ENCODE measurements around the gene ATXN10.
"Not testable (repeated sequence)": the region's sequence is repeated elsewhere in the genome, so short reads cannot be mapped to it uniquely, and the experiment has no call there.

The ATXN10 gene

DNA sequence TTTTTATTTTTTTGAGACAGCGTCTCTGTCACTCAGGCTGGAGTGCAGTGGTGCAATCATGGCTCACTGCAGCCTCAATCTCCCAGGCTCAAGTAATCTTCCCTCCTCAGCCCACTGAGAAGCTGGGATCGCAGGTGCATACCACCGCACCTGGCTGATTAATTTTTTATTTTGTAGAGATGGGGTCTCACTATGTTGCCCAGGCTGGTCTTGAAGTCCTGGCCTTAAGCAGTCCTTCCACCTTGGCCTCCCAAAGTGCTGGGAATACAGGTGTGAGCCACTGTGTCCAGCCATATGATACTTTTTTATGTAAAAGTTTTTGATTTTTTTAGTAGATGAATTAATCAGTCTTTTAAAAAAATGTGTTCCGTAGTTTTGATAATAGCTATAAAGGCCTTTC lies 42.8 kb downstream of the ATXN10 start:
- DNase-seq: not testable (repeated sequence)

DNA sequence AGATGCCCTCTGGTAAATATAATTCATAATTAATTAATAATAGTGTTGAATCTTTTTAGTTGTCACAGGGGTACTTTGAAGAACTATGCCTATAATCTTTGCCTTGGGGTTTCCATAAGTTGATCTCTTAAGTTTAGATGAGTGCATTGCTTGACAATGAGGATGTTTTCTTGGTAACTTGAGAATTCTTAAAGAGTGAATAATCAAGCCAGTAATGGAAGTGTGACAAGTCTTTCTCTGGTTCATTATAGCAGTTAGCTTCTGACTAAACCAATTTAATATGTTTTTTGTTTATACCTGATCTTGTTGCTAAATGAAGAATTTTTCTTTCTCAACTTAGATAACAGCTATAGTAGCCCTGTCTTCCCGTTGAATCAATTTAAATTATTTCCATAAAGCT lies 46.2 kb downstream of the ATXN10 start:
- no peak for DNase-seq

DNA sequence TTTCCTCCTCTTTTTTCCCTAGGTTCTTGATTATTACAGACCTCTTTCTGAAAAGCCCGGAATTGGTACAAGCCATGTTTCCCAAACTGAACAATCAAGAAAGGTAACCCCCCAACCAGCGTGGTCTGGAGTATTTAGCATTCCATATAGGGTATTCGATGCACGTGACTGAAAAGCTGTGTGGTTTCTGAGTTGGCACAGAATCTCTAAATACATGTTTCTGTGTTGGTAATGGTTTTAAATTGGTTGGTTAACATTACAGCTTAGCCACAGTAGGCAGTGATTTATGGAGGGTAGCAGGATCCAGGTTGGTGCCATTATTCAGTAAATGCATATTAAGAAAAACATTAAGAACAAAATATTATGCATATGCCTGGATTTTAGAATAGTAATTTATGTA lies 46.8 kb downstream of the ATXN10 start:
- DNase-seq: no peak

DNA sequence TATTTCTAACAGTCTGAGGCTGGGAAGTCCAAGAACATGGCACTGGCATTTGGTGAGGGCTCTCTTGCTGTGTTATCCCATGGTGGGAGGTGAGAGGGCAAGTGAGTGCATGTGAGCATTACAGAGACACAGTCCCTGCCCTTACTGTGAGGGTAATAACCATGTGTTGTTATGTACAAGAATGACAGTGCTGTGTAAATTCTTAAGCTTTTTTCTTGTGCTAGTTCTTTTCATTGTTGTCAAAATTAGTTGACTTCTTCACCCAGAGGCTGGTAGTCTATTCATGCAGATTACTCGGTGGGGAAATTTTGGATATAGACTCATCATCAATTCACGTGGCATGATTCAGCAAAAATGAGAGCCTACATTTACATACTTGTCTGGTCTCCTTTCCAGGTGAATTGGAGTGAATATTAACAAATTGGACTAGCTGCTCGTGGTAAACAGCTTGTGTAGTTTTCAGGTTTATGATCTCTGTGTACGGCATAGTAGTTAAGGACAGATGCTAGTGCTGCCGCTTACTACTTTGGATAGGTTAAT lies 49.3 kb downstream of the ATXN10 start:
- no peak for DNase-seq

GRCh38 chr22:45722006-45722405 lies 50.4 kb downstream of the ATXN10 start:
- DNase-seq: no peak

GRCh38 chr22:45726081-45726480 lies 54.4 kb downstream of the ATXN10 start:
- no peak for DNase-seq

DNA sequence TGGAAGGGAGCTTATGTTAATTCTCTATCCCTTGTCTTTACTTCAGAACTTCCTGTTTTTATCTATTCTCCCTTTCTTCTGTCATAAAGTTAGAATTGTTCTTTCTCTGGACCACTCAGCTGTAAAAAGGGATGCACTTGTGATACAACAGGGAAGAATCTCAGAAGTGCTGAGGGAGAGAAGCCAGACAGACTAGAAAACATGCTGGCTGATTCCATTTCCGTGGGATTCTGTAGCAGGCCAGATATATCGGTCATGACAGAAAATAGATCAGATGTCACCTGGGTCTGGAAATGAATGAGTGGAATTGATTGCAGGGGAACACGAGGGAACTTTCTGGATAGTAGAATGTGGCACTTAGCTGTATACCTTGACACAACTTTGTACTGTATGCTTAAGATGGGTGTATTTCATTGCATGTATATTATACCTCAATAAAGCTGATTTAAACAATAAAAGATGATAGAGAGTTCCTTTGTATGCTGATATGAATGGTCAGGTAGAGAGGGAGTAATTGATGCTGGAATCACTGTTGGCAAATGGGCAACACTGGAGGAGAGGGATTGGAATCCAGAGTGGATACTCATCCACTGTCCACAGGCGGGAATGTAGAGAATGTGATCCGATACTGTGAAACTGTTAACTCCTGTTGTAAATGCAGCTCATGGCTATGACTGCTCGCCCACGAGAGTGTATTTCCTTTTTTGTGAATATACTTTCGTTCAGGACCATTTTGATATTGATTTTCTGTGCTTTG lies 59.6 kb downstream of the ATXN10 start:
- no peak for DNase-seq

DNA sequence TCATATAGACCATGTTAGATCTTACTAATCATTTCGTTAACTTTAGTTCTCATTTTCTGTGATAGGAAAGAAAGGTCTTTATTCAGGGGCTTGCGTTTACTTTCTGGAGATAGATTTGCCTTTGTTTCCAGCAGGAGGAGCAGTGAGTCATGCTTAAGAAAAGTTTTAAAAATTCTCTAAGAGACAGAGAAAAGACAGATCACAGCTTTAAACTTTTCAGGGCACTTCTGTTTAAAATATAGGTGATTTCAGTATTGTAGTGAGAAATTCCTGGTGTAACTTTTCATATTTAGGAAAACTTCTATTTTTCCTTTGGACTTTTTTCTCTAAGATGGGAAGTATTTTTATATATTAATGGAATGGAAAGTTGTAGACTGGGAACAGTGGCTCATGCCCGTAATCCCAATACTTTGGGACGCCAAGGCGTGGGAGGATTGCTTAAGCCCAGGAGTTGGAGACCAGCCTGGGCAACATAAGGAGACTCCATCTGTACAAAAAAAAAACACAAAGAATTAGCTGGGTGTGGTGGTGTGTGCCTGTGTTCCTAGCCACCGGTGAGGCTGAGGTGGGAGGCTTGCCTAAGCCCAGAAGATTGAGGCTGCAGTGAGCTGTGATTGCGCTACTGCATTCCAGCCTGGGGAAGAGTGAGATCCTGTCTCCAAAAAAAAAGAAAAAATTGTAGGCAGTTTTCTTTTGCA lies 60.3 kb downstream of the ATXN10 start:
- DNase-seq: no peak

DNA sequence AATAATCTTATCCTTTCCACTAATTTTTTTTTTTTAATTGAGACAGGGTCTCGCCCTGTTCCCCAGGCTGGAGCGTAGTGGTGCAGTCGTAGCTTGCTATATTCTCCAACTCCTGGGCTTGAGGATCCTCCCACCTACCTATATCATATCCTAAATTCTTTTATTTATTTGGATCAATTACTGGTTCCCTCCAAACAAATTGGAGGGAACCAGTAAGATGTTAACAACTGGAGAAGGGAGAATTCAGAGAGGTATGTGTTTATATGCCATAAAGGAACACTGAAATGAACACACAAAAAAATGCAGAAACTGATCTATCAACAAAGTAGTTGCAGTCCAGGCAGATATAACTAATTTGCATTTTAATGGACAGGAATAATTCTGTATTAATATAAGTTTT lies 63.6 kb downstream of the ATXN10 start:
- DNase-seq: no peak

DNA sequence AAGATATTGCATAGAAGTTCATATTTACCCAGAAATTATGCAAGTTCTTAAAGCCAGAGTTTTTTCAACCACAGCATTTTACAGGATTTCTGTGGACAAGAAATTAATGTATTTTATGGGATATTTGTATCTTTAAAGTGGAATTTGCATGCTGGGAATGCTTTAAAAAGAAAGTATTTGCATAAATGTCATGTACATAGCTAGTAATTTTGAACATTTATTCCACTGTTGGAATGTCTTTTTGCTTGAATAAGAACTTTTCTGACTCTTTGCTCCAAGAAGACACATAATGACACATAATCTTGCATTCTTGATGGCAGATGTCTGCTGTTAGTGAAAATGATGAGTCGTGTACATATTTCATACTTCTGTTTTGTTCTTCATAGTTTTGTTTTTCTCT lies 66.6 kb downstream of the ATXN10 start:
- DNase-seq: no peak

DNA sequence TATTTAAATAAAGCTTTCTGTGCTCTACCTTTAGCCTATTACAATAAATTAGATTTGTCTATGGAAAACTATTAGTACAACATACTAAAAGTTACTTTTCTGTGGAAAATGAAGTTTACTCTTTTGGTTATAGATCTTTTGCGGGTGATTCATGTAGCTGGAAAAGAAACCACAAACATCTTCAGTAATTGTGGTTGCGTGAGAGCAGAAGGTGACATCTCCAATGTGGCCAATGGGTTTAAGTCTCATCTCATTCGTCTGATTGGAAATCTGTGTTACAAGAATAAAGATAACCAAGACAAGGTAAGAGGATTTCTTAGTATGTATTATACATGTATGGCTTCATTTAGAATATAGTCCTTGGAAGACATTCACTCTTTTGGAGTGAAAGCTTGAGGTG lies 68.6 kb downstream of the ATXN10 start:
- no peak for DNase-seq

DNA sequence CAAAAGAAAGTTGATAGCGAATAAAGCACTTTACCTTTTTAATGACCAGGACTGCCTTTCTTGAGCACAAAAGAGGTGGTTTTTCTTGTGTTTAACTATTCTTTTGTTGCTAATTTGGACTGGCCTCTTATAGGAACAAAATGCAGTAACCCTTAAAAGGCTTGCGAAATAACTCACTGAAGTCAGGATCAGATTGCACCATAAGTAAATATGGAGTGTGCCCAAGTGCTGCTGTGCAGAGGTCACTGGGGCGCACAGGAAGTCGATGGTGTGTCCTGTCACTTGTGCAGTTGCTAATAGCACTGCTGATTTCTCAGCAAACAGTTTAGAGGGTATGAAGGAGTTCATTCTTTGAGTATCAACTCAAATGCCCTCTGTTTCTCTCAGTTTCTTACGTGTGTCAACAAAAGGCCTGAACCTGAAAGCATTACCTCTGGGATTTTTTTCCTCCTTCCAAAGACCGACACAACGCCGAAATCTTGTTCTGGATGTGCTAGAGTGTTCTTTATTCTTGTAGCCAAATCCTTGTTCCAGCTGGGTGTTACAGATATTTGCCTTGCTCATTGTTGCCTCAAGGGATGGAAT lies 71.3 kb downstream of the ATXN10 start:
- no peak for DNase-seq

DNA sequence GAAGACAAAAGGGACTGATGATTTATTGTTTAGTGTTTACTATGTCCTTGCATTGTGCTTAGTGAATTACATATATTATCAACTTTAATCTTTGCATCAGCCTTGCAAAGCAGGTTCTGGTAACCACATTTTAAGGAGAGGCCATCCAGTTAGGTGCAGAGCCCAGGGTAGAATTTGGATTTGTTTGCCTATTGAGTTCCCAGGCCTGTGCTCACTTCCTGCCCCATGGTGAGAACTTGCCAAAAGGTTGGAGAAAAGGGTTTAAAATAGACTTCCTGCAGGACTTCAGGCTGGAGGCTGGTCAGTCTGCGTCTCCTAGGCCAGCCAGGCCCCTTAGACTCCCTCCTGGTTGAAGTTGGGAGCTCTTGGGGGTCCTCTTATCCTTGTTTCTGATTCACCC lies 72.1 kb downstream of the ATXN10 start:
- no peak for DNase-seq

GRCh38 chr22:45744442-45744841 lies 72.8 kb downstream of the ATXN10 start:
- no peak for DNase-seq

DNA sequence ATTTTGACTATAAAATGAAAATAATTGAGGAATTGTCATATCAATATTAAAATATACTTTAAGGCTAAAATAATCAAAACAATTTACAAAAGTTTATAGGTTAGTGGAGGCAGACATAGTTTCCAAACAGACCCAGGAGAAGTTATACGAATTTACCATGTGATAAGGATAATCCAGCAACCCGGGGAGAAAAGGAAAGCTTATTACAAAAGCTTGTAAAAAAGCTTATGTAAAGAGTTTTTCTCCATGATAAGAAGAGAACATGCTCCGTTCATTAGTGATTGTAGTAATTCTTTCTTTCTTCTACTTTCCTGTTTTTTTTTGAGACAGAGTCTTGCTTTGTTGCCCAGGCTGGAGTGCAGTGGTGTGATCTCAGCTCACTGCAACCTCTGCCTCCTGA lies 79.0 kb downstream of the ATXN10 start:
- no peak for DNase-seq

- DNase-seq: no peak
Observed at GRCh38 chr22:45752036-45752435, 80.4 kb downstream of the ATXN10 start.

GRCh38 chr22:45754822-45755221 lies 83.2 kb downstream of the ATXN10 start:
- no peak for DNase-seq

DNA sequence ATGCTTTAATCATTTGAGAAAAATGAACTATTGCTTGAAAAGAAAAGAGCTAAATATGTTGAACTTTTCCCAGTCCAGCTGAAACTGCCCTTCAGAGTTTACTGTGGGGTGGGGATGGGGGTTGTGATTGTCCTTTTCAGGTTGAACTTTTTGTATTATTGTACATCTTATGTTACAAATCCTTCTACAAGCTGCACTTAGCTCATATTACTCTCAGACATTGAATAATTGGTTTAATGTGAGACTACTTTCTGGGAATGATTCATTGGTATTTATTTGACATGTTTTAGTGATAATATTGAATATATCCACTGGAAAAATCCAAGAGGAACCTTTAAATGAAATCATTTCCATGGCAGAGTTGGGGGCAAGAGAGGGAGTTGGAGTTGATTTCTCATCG lies 84.9 kb downstream of the ATXN10 start:
- DNase-seq: no peak

DNA sequence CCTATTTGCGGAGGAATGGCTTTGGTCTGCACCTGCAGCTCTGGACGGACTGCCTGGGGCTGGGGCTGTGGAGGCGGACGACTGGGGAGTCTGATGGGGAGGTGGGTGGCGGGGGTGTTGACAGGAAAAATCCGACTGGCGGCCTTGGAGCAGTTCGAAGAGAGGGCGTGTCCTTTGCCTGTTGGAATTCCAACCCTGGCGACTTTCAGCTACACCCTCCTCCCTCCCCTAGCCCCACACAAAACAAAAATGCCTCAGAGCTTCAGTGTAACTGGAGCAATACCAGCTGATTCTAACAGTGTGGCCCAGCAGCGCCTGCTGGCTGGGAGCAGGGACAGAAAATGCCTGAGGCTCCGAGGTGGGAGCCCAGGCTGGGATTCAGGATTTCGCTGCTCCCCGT lies 85.4 kb downstream of the ATXN10 start:
- DNase-seq: no peak

DNA sequence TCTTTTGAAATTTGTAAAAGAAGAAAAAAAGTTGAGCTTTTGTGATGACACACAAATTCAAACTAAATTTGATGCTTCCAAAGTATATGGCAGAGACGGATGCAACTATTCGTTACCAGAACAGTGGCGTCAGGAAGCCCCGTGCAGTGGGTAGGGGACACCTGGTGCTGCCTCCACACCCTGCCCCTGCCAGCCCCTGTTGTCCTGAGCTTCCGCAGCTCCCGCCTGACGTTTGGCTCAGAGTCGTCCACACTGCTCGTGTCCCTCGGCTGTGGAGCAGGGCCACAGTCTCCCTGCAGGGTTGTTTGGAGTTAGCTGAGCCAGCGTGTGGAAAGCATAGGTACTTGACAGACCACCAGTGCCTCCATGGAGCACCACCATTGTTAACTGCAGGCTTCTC lies 86.3 kb downstream of the ATXN10 start:
- no peak for DNase-seq

DNA sequence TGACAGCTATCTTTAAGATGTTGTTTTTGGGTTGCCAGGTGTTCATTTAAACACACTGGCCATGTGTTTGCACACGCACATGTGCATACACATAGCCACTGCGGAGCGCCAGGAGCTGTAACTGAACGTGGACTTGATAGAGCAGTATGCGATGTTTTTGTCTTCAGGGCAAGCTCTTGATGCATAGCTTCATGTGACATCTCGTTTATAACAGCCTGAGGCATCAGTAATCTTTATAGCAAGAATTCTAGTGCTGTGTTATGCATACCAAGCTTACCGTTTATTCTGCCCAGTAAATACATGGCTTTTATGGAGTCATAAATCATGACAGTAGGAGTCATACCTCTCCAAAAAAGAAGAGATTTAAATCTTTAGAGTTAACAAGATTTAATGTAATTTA lies 87.0 kb downstream of the ATXN10 start:
- no peak for DNase-seq

DNA sequence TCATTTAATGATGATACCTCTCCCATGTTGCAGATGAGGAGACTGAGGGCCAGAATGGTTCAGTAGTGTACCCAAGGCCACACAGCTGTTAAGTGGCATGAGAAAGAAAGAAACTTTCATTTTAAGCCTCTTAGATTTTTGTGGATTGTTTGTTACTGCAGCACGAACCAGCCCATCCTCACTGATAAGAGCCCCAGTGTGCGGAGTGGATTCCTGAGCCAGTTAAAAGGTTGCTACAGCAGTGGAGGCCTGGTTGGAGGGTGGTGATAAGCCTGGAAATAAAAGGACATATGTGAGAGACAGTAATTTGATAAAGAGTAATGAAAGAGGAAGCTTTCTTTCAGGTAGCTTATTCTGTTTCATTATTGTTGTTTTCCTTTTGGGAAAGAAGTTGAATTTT lies 89.0 kb downstream of the ATXN10 start:
- DNase-seq: no peak

DNA sequence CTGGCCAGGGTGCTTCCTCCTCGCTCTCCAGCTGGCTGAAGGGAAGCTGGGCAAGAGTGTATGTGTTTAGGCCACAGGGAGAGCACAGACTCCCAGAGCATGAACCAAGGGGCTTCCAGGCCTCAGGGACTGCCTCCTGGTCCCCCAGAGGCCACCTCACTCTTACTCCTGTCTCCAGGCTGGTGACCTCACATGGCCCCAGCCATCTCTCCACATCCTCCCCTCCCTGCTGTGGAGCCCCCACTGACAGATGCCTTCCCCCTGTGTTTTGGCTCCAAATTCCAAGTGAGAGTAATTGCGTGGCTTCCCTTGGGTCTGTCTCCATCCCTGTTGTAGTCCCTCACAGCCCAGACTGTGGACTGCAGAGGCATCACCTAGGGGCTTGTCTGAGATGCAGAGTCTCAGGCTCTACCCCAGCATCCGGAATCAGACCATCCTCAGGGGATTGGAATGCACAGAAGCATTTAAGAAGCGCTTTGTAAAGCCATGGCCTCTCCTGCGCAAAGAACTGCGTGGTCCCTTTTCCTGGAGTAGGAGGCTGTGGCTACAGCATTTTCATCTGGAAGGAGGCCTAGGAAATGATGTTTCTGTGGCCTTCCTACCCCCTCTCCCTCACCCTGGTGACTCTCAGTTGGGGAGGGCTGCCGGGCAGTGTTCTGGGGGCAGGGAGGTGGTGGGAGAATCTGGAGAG lies 91.1 kb downstream of the ATXN10 start:
- DNase-seq: no peak

DNA sequence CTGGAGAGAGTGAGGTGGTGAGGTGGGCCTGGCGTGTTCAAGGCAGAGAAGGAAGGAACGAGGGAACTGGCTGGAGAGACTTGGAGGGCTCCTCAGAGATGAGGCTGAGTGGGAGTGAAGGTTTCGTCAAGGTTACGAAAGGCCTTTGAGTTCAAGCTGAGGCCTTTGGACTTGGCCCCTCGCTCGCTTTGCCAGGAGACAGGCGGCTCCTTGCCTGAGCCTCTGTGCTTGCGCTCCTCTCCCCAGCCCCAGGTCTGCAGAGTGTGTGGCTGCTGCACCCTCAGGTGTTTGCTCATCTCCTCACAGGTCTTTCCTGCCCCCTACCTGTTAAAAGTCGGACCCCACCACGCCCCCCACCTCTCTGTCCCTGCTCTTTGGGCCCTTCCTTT lies 91.6 kb downstream of the ATXN10 start:
- DNase-seq: no peak
